Measurements from ENCODE around the gene HINT3.
"Not testable (repeated sequence)": the region's sequence is repeated elsewhere in the genome, so short reads cannot be mapped to it uniquely, and the experiment has no call there.

HINT3 gene

GRCh38 chr6:125961117-125961516 is 4.5 kb downstream of the HINT3 start:
- DNase-seq (ENCODE audit: low read depth, low spot score): no peak

DNA sequence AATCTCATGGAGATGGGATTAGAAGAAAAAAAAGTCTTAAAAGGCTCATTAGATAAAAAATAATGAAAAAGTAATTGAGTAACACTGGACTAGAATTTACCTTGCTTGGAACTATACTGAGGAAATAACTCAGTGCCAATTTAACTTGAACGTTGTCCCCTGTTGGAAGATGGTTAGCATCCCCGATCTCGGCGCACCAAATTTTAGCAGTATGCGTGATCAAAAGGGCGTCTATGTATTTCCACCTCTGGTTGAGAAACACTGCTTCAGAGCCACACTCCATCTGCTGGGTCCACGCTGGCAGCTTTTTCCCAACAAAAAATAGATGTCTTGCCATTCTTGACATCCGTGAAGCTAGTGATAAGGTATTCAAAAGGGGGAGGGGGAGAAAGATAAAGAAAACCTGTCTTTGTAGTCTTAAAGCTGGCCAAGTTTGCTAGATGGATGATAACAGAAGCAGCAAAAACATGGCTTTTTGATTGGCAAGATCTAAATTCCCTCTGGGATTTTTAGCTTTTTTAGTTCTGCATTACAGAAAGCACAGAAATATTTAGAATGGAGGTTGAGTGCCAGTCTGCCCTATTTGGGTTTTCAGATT is 6.4 kb downstream of the HINT3 start:
- DNase-seq (ENCODE audit: low read depth, low spot score): no peak

- no peak for DNase-seq (ENCODE audit: low read depth, low spot score)
These were observed 7.2 kb downstream of the HINT3 start for GRCh38 chr6:125963817-125964216.

- DNase-seq (ENCODE audit: low read depth, low spot score): no peak
These were observed 10.0 kb downstream of the HINT3 start for GRCh38 chr6:125966569-125966968.

DNA sequence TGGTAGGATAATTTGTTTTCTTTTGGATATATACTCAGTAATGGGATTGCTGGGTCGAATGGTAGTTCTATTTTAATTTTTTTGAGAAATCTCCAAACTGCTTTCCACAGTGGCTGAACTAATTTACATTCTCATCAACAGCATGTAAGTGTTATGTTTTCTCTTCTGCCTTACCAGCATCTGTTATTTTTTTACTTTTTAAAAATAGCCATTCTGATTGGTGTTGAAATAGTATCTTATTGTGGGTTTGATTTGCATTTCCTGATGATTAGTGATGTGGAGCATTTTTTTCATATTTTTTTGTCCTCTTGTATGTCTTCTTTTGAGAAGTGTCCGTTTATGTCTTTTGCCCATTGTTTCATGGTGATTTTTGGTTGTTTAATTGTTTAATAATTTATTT is 11.9 kb downstream of the HINT3 start:
- no peak for DNase-seq (ENCODE audit: low read depth, low spot score)

GRCh38 chr6:125970760-125971159 is 14.2 kb downstream of the HINT3 start:
- no peak for DNase-seq (ENCODE audit: low read depth, low spot score)

DNA sequence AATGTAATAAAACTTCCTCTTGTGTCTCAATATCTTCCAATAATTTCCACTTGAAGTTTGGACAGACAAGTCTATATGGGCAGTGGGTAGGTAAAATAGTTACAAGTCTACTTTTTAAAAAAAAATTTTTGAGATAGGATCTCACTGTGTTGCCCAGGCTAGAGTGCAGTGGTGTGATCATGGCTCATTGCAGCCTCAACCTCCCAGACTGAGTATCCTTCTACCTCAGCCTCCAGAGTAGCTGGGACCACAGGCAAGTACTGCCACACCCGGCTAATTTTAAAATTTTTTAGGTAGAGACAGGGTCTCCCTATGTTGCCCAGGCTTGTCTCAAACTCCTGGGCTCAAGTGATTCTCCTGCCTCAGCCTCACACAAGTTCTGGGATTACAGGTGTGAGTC is 15.9 kb downstream of the HINT3 start:
- not testable (repeated sequence) for DNase-seq (ENCODE audit: low read depth, low spot score)

DNA sequence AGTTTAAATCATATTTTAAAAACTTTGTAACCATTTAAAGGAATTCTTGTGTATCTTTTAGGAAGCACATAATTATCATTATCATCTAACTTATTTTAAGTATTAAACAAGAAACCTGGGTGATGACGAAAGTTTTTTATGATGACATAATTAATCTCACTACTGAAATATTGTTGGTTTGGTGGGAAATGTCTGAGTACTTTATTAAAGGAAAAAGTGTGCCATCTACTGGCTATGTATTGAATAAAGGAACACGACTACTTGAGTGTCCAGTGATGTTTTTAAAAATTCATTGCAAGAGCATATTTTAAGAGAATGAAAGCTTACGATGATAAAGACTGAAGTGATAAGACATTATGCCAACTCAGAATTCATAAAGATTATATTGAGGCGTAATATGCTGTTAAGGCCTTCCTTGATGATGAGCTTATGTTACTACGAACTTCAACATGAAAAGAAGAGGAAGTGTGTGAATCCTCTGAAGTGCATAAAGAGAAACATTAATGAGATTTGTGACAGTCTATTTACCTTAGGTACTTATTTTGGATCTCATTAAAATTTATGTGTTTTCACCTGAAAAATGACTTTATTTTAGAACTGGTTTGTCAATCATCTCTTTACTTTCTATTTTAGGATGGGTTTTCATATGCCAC is 17.8 kb downstream of the HINT3 start:
- no peak for DNase-seq (ENCODE audit: low read depth, low spot score)

DNA sequence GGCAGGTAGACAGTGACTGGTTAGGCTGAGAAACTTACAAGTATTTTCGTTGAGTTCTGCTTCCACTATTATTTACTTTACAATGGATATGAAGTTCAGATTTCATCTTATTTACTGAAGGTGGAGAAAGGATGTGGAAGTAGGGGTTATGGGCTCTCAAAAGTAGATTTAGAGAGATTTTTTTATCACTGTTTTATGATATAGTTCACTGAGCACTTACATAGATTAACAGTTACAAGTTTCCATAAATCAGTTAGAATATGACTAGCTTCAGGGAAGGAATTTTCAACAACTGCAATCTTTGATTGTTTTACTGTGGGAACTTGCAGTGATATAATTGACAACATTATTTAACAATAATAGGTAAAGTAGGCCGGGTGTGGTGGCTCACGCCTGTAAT is 22.5 kb downstream of the HINT3 start:
- DNase-seq (ENCODE audit: low read depth, low spot score): no peak

DNA sequence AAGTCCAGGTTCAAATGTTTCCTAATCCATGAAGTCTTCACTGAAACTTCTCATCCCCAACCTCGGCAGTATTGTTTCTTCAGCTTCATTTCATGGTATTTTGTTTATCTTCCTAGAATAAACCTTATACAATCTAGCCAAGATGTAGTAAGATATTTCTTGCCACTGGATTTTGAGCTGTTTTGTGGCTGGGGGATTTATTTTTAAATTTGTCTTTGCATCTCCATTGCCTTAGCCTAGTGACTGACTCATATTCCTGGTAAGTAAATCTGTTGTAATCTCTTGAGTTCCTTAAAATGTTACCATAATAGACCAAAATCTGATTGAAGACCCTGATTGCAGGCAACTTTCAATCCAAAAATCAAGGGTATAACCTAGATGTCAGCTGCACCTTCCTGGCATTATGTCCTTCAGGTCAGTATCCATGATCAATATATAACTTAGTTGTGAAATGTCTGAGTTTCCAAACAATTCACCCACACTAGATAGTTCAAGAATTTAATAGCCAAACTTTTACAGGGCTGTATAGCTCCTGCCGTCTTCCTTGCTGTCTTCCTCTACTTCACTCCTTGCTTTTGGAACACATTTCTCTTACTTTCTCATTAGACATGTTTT is 25.1 kb downstream of the HINT3 start:
- DNase-seq (ENCODE audit: low read depth, low spot score): no peak

GRCh38 chr6:125983246-125983945 is 26.8 kb downstream of the HINT3 start:
- no peak for DNase-seq (ENCODE audit: low read depth, low spot score)

DNA sequence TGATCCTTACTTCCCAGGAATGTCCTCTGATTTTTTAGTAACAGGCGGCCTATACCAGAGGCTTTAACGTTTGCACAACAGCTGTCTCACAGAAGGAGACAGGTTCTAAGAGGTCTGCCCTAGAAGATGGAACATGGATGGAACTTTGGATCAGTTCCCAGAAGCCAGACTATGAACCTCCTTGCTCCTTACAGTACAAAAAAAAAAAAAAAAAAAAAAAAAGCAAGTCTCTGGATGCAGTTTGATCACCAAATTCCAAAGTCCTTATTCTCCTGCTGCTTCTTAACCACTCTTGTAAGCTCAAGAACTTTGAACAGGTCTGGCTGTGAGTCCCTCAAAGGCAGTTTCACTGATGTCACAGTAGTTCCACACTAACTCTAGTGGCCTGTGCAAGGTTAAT is 27.7 kb downstream of the HINT3 start:
- DNase-seq (ENCODE audit: low read depth, low spot score): no peak

DNA sequence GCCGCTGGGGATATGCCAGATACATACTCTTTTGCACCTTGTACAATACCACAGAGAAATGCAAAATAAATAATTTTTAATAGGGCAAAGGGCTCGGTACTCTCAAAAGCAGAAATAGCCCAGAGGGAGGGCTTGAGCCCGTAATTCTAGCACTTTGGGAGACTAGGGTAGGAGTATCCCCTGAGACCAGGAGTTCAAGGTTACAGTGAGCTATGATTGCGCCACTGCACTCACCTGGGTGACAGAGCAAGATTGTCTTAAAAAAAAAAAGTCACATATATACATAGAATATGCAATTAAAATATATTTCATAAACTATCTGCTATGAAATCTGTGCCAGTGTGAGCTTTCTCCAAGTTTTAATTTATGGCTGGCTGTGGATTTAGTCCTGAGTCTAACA is 29.0 kb downstream of the HINT3 start:
- no peak for DNase-seq (ENCODE audit: low read depth, low spot score)

DNA sequence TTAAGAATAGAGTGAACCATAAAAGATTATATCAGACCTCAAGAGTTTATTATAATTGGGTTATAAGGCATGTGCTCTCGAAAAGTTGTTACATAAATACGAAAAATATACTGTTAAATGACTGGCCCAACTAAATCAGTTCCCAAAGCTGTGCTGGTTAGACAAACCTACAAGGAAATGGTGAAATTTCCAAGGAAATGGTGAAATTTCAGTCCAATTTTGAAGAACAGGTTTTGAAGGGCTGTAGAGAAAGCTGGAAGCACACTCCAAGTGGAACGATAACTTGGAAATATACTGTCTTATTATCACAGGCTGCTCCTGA is 29.4 kb downstream of the HINT3 start:
- DNase-seq (ENCODE audit: low read depth, low spot score): no peak

GRCh38 chr6:125986301-125987025 is 29.9 kb downstream of the HINT3 start, which contains the start of gene TRMT11:
Gene TRMT11, plus strand, starts transcription at chr6:125986540. Its CDS starts 11 bp downstream, at chr6:125986551.
- DNase-seq (ENCODE audit: low read depth, low spot score): peak; percentile 40

GRCh38 chr6:125987026-125987617 is 30.6 kb downstream of the HINT3 start:
- DNase-seq (ENCODE audit: low read depth, low spot score): no peak

GRCh38 chr6:125988280-125988679 is 31.7 kb downstream of the HINT3 start:
- DNase-seq (ENCODE audit: low read depth, low spot score): no peak

DNA sequence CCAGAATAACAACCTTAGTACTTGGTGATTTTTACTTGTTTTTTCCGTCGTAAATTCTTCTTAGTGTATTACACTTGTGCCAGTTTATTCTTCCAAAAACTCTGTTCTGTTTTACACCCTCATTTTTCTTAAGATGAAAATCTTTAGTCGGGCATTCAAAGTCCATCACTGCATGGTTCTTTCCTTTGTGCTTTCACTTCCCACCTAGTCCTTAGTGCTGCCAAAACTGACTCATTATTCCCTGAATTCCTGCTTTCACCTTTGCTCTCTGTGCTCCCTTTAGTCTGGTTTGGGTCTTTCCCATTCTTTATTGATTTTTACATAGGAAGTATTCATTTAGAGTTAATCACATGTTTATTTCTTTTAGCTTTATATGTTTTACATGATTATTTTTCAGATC is 33.1 kb downstream of the HINT3 start:
- no peak for DNase-seq (ENCODE audit: low read depth, low spot score)

DNA sequence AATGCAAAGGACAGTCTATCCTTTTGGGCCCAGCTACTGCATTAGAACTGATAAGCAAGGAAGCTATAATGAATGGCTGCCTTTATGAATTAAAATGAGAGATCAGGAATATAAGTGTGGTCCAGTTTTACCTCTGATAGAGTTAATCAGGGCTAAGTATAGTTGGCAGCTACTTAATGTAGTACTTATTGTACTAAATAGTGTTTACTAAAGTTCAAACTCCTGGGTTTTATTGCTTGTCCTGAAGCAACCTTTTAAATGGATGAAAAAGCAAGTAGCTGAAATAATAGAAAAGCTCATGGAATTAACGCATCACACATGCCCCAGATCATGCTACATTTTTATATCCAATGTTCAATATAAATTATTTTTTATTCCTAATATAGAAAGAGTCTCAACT is 35.1 kb downstream of the HINT3 start:
- no peak for DNase-seq (ENCODE audit: low read depth, low spot score)

- DNase-seq (ENCODE audit: low read depth, low spot score): no peak
These were observed 38.3 kb downstream of the HINT3 start for GRCh38 chr6:125994670-125995488.

Measured in brain pericyte (primary cell).